ENCODE results near the gene OGN.

OGN gene

DNA sequence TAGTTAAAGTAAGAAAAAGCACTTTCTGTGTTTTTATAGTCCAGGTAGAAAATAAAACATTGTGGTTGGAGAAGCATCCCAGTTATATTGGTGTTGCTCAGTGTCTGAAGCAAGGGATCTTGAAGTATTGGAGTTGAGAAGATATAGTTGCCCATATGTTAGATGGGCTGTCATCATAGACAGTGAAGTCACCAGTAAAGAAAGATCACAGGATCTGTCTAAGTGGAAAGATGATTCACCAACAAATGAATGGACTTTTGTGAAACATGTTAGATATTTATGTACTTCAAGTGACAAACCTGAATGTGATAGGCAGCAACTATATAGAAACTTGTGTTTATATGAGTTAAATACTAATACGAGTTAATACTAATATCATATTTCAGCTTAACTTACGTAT is 11.7 kb downstream of the OGN start:
- no peak overlapping the region for H3K4me3 ChIP-seq (ENCODE audit: low read depth, low read length)
- no peak for DNase-seq (ENCODE audit: low read depth)
- TF ChIP-seq, protein P1, sequence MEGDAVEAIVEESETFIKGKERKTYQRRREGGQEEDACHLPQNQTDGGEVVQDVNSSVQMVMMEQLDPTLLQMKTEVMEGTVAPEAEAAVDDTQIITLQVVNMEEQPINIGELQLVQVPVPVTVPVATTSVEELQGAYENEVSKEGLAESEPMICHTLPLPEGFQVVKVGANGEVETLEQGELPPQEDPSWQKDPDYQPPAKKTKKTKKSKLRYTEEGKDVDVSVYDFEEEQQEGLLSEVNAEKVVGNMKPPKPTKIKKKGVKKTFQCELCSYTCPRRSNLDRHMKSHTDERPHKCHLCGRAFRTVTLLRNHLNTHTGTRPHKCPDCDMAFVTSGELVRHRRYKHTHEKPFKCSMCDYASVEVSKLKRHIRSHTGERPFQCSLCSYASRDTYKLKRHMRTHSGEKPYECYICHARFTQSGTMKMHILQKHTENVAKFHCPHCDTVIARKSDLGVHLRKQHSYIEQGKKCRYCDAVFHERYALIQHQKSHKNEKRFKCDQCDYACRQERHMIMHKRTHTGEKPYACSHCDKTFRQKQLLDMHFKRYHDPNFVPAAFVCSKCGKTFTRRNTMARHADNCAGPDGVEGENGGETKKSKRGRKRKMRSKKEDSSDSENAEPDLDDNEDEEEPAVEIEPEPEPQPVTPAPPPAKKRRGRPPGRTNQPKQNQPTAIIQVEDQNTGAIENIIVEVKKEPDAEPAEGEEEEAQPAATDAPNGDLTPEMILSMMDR (IDR thresholded peaks at IDR 0.05; ENCODE audit: insufficient read depth, low read depth, low read length, missing control alignments): no peak

- no peak overlapping the region for H3K4me3 ChIP-seq (ENCODE audit: low read depth, low read length)
- TF ChIP-seq, protein P1 (IDR thresholded peaks at IDR 0.05; ENCODE audit: insufficient read depth, low read depth, low read length, missing control alignments): no peak
- no peak for DNase-seq (ENCODE audit: low read depth)
Observed at GRCh38 chr9:92385953-92386352, 18.4 kb downstream of the OGN start.

GRCh38 chr9:92385477-92385876 is 18.9 kb downstream of the OGN start:
- no peak for DNase-seq (ENCODE audit: low read depth)
- no peak overlapping the region for H3K4me3 ChIP-seq (ENCODE audit: low read depth, low read length)
- TF ChIP-seq, protein P1 (IDR thresholded peaks at IDR 0.05; ENCODE audit: insufficient read depth, low read depth, low read length, missing control alignments): no peak

DNA sequence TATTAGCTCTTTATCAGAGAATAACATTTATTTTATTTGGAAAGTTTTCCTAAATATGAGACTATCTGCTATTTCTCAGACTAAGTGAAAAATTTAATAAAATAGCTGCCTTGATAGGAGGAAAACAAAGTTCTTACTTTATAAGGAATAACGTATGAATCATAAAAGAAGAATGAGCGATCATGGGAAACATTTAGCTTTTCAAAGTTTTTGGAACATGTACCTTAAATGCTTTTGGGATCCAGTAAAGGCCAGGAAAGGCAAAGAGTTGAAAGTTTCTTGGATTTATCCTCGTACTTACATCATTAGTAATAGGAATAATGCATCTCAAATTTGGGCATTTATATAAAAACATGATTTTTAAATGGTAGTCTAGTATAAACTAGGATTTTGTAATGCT is 19.4 kb downstream of the OGN start:
- H3K4me3 ChIP-seq (ENCODE audit: low read depth, low read length): no peak overlapping the region
- TF ChIP-seq, protein P1 (IDR thresholded peaks at IDR 0.05; ENCODE audit: insufficient read depth, low read depth, low read length, missing control alignments): no peak

DNA sequence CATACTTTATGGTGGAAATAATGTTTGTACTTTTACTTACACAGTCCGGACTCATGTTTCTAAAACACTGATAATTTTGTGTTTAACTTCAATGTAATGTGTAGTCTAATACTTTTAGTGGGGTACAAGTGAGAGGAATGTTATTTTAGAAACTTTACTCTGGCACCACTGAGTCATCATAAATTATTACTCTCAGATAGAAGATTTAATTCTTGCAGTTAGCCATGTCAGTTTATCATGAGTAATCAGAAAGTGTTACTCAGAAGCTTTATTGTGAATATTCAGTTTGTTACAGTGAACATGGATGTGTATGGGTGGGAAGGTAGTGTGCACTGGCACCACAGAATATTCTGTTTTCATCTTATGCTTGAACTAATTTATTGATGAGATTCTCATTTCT is 20.0 kb downstream of the OGN start:
- DNase-seq (ENCODE audit: low read depth): no peak
- TF ChIP-seq, protein P1 (IDR thresholded peaks at IDR 0.05; ENCODE audit: insufficient read depth, low read depth, low read length, missing control alignments): no peak
- no peak overlapping the region for H3K4me3 ChIP-seq (ENCODE audit: low read depth, low read length)

More for the DNA sequence above, 19.4 kb downstream of the OGN start:
- no peak for DNase-seq (ENCODE audit: low read depth)

DNA sequence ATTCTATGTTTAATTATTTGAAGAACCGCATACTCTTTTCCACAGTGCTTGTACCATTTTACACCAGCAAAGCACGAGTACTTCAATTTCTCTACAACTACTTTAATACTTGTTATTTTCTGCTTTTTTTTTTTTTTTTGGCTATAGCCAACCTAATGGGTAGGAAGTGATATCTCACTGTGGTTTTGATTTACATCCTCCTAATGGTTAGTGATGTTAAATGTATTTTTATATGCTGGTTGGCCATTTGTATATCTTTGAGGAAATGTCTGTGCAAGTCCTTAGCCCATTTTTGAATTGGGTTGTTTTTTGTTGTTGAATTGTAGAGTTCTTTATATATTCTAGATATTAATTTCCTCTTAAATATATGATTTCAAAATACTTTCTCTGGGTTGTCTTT is 22.6 kb downstream of the OGN start:
- TF ChIP-seq, protein P1 (IDR thresholded peaks at IDR 0.05; ENCODE audit: insufficient read depth, low read depth, low read length, missing control alignments): no peak
- H3K4me3 ChIP-seq (ENCODE audit: low read depth, low read length): no peak overlapping the region
- DNase-seq (ENCODE audit: low read depth): no peak

DNA sequence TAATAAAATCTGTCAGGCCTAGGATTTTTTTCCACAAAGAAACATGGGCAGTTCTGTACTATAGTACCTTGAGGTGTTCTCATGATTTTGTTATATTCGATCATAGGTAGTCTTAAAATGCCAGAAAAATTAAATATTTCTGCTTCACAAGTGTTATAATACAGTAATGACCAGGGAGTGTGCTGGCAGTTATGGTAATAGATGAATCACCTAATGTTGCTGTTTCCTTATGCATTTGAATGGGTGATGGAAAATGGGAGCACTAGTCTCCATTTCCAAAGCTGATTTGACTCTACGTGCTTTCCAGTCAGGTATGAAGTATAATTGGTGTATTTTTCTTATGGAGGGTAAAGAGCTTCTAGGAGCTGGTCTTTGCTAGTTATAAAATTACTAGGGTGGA is 23.8 kb downstream of the OGN start:
- TF ChIP-seq, protein P1 (IDR thresholded peaks at IDR 0.05; ENCODE audit: insufficient read depth, low read depth, low read length, missing control alignments): no peak
- DNase-seq (ENCODE audit: low read depth): no peak

More for the DNA sequence above, 23.8 kb downstream of the OGN start:
- H3K4me3 ChIP-seq (ENCODE audit: low read depth, low read length): no peak overlapping the region
